CD4-positive, alpha-beta T cell (primary cell): ENCODE data around the gene M1AP. TPM values are rescaled to one million over a fixed set of nuclear protein-coding genes. Genes with fewer than 3 reads are reported as not detected.

Source experiments
- ATAC-seq: fragments of 200-7000 bp; cut with Tn5 transposase; one replicate; pipeline ENCODE4 v1.10.0; 2022; ENCODE audit warnings: mild to moderate bottlenecking; ENCODE audit not compliant: poor library complexity
- CTCF ChIA-PET: fragments of 350-600 bp; sonication (Branson Sonifier 250); formaldehyde crosslinking; loops from one replicate; lab custom pipeline; 2021; ENCODE audit warnings: antibody characterized with exemption, inconsistent platforms; lab: Charles Lee
- POLR2A ChIA-PET: fragments of 350-600 bp; sonication (Branson Sonifier 250); formaldehyde crosslinking; loops from one replicate; lab custom pipeline; 2021; ENCODE audit warnings: antibody characterized with exemption, inconsistent platforms; lab: Charles Lee
- DNase-seq, 14 experiments: peaks; one replicate each; pipeline ENCODE4 v3.0.0-alpha.2; 2013 to 2020; ENCODE audit warnings: mixed read lengths in 2 of 14
- H3K27ac ChIP-seq, 2 donors: one replicate each; pipeline versions ENCODE4 v1.5.1 to v1.7.0; 2013; ENCODE audit warnings: low read length in 2 of 2, low read depth in 1 of 2, mild to moderate bottlenecking in 1 of 2
- H3K27me3 ChIP-seq, 2 experiments: 1 replicate in 1 of 2; 2 replicates in 1 of 2; pipeline versions ENCODE4 v1.6.1 to v1.7.0; 2013; ENCODE audit warnings: low read length in 2 of 2, control low read depth in 1 of 2, mild to moderate bottlenecking in 1 of 2, moderate library complexity in 1 of 2; ENCODE audit not compliant: insufficient read depth in 2 of 2, control insufficient read depth in 1 of 2
- H3K36me3 ChIP-seq: one replicate; pipeline ENCODE4 v1.6.1; 2013; ENCODE audit warnings: low read length, control low read depth; ENCODE audit not compliant: insufficient read depth
- H3K4me1 ChIP-seq: one replicate; pipeline ENCODE4 v1.6.1; 2013; ENCODE audit warnings: low read length, control low read depth; ENCODE audit not compliant: insufficient read depth
- H3K4me3 ChIP-seq: one replicate; pipeline ENCODE4 v1.5.1; 2013; ENCODE audit warnings: mild to moderate bottlenecking, low read length, moderate library complexity
- H3K9me3 ChIP-seq, 2 experiments: 1 replicate in 1 of 2; 2 replicates in 1 of 2; pipeline versions ENCODE4 v1.6.1 to v1.7.0; 2013; ENCODE audit warnings: low read length in 2 of 2, mild to moderate bottlenecking in 2 of 2, control low read depth in 1 of 2, moderate library complexity in 1 of 2; ENCODE audit not compliant: control insufficient read depth in 1 of 2, insufficient read depth in 1 of 2
- H3K27ac Mint-ChIP-seq: one replicate; pipeline ENCODE4 v1.8.0; 2020; ENCODE audit warnings: mixed read lengths
- H3K27me3 Mint-ChIP-seq: one replicate; pipeline ENCODE4 v1.8.0; 2021; ENCODE audit warnings: mixed read lengths
- H3K36me3 Mint-ChIP-seq: one replicate; pipeline ENCODE4 v1.8.0; 2021; ENCODE audit warnings: low read depth, mixed read lengths
- H3K4me1 Mint-ChIP-seq: one replicate; pipeline ENCODE4 v1.8.0; 2021; ENCODE audit warnings: low read depth, mixed read lengths
- H3K4me3 Mint-ChIP-seq: one replicate; pipeline ENCODE4 v1.8.0; 2020; ENCODE audit warnings: mild to moderate bottlenecking, mixed read lengths
- H3K9me3 Mint-ChIP-seq: one replicate; pipeline ENCODE4 v1.8.0; 2020; ENCODE audit warnings: mixed read lengths
- CTCF ChIP-seq: fragments of 200-600 bp; IDR thresholded peaks from one replicate; pipeline ENCODE4 v1.8.0; 2022; ENCODE audit warnings: antibody characterized with exemption, mild to moderate bottlenecking
- intact Hi-C, 2 experiments: fragments of 100-400 bp; cut with DNase I in 1 of 2; cut with micrococcal nuclease in 1 of 2; formaldehyde crosslinking; loops; one replicate each; pipeline versions ENCODE4 v1.15.1 to v1.9.0; 2023 to 2025; cut with DNase I, micrococcal nuclease
- total RNA-seq, 174 experiments: library from RNA in 2 of 174; stranded (reverse) in 2 of 174; gene quantifications; one replicate each; pipeline ENCODE4 v1.2.3 and lab custom pipeline; 2021 to 2026

The M1AP gene
- total RNA-seq, 2 experiments from 2014 or later, result not detected

GRCh38 chr2:74583504-74583903 lies 64.6 kb downstream of the M1AP start:
- peaks cover 5% of the 10 kb centered on the region for H3K4me1 ChIP-seq
- no peak for TF ChIP-seq CTCF
- Mint-ChIP-seq H3K4me3 (no peak overlapping the region), H3K27ac (no peak overlapping the region), H3K27me3 (peaks cover 11% of the 10 kb centered on the region), H3K4me1 (peaks cover 13% of the 10 kb centered on the region), H3K9me3 (no peaks in the 10 kb centered on the region), H3K36me3 (no peaks in the 10 kb centered on the region)
- ATAC-seq, result no peak
- H3K27me3 ChIP-seq, result no peaks in the 10 kb centered on the region
- H3K9me3 ChIP-seq, result no peaks in the 10 kb centered on the region
- ChIA-PET CTCF (no interaction called here), POLR2A (no interaction called here)
- intact Hi-C loops, result loop anchor here in 1 of 2 experiments (10.0 kb wide), 1 partner anchor 759 kb away; the partner anchor contains the start of gene STAMBP
- no peaks in the 10 kb centered on the region for H3K36me3 ChIP-seq
- no peak overlapping the region for H3K4me3 ChIP-seq
- no peak overlapping the region for H3K27ac ChIP-seq
- DNase-seq, result no peak

GRCh38 chr2:74582184-74582583 lies 65.9 kb downstream of the M1AP start:
- CTCF ChIA-PET, result no interaction called here
- intact Hi-C loops, result loop anchor here in 1 of 2 experiments (10.0 kb wide), 1 partner anchor 757 kb away; the partner anchor contains the start of gene STAMBP
- Mint-ChIP-seq H3K9me3 (no peaks in the 10 kb centered on the region), H3K4me3 (no peak overlapping the region), H3K4me1 (peaks cover 13% of the 10 kb centered on the region), H3K36me3 (no peaks in the 10 kb centered on the region), H3K27me3 (peaks cover 11% of the 10 kb centered on the region), H3K27ac (no peak overlapping the region)
- no peak overlapping the region for H3K4me3 ChIP-seq
- peaks cover 5% of the 10 kb centered on the region for H3K4me1 ChIP-seq
- H3K9me3 ChIP-seq, result no peaks in the 10 kb centered on the region
- no peaks in the 10 kb centered on the region for H3K27me3 ChIP-seq
- no peak overlapping the region for H3K27ac ChIP-seq
- TF ChIP-seq CTCF, result no peak
- POLR2A ChIA-PET, result no interaction called here
- DNase-seq (no peak), ATAC-seq (no peak)
- no peaks in the 10 kb centered on the region for H3K36me3 ChIP-seq

GRCh38 chr2:74581463-74581862 lies 66.7 kb downstream of the M1AP start:
- POLR2A ChIA-PET, result no interaction called here
- H3K27ac Mint-ChIP-seq, result no peak overlapping the region
- H3K27me3 Mint-ChIP-seq, result peaks cover 11% of the 10 kb centered on the region
- intact Hi-C loops, result loop anchor here in 1 of 2 experiments (10.0 kb wide), 1 partner anchor 757 kb away; the partner anchor contains the start of gene STAMBP
- no peak for DNase-seq
- Histone ChIP-seq H3K36me3 (no peaks in the 10 kb centered on the region), H3K4me1 (peaks cover 5% of the 10 kb centered on the region), H3K27me3 (no peaks in the 10 kb centered on the region), H3K9me3 (no peaks in the 10 kb centered on the region), H3K27ac (no peak overlapping the region), H3K4me3 (no peak overlapping the region)
- ATAC-seq, result no peak
- H3K4me3 Mint-ChIP-seq, result no peak overlapping the region
- H3K4me1 Mint-ChIP-seq, result peaks cover 13% of the 10 kb centered on the region
- no peaks in the 10 kb centered on the region for H3K36me3 Mint-ChIP-seq
- no peaks in the 10 kb centered on the region for H3K9me3 Mint-ChIP-seq
- TF ChIP-seq CTCF, result no peak
- CTCF ChIA-PET, result no interaction called here
